ENCODE data around the gene SCAF8.

Gene SCAF8

GRCh38 chr6:154815938-154816820 is 83.0 kb downstream of the SCAF8 start:
- H3K27me3 ChIP-seq (replicated peaks; ENCODE audit: insufficient read depth, low read length) = no peaks in the 10 kb centered on the region
- H2AFZ ChIP-seq (ENCODE audit: low read length) = no peak overlapping the region
- TF ChIP-seq CTCF (IDR thresholded peaks at IDR 0.05; ENCODE audit: low read length) (no peak), EZH2phosphoT487 (IDR thresholded peaks at IDR 0.05; ENCODE audit: low read length) (no peak), EZH2 (optimal IDR thresholded peaks at IDR 0.05; ENCODE audit: low read depth, low read length) (no peak)
- no peaks in the 10 kb centered on the region for H3K9me3 ChIP-seq (replicated peaks; ENCODE audit: insufficient read depth, low read length)
- H3F3A ChIP-seq (ENCODE audit: insufficient read depth, low read length) = no peaks in the 10 kb centered on the region
- H3K4me2 ChIP-seq (ENCODE audit: low read depth, low read length) = no peak overlapping the region
- H3K79me2 ChIP-seq (ENCODE audit: low read length) = no peaks in the 10 kb centered on the region
- no peaks in the 10 kb centered on the region for H3K36me3 ChIP-seq (replicated peaks; ENCODE audit: insufficient read depth, low read length)
- H3K27ac ChIP-seq (ENCODE audit: low read length) = no peak overlapping the region
- no peak overlapping the region for H3K9ac ChIP-seq (ENCODE audit: low read length)
- H3K9me2 ChIP-seq (replicated peaks; ENCODE audit: insufficient read depth, low read length) = no peaks in the 10 kb centered on the region
- H3K4me1 ChIP-seq (ENCODE audit: low read length) = no peaks in the 10 kb centered on the region
- DNase-seq = no peak
- no peak overlapping the region for H3K4me3 ChIP-seq (ENCODE audit: low read length)
- no peaks in the 10 kb centered on the region for H4K20me1 ChIP-seq (ENCODE audit: insufficient read depth, low read length)

GRCh38 chr6:154821099-154821498 is 87.9 kb downstream of the SCAF8 start:
- Histone ChIP-seq H3K4me1 (ENCODE audit: low read length) (no peaks in the 10 kb centered on the region), H3K27me3 (replicated peaks; ENCODE audit: insufficient read depth, low read length) (no peaks in the 10 kb centered on the region), H3F3A (ENCODE audit: insufficient read depth, low read length) (no peaks in the 10 kb centered on the region), H3K79me2 (ENCODE audit: low read length) (no peaks in the 10 kb centered on the region), H3K27ac (ENCODE audit: low read length) (no peak overlapping the region), H3K36me3 (replicated peaks; ENCODE audit: insufficient read depth, low read length) (no peaks in the 10 kb centered on the region), H3K4me3 (ENCODE audit: low read length) (no peak overlapping the region), H3K4me2 (ENCODE audit: low read depth, low read length) (no peak overlapping the region), H4K20me1 (ENCODE audit: insufficient read depth, low read length) (no peaks in the 10 kb centered on the region), H3K9ac (ENCODE audit: low read length) (no peak overlapping the region), H3K9me2 (replicated peaks; ENCODE audit: insufficient read depth, low read length) (no peaks in the 10 kb centered on the region), H2AFZ (ENCODE audit: low read length) (no peak overlapping the region), H3K9me3 (replicated peaks; ENCODE audit: insufficient read depth, low read length) (no peaks in the 10 kb centered on the region)
- TF ChIP-seq EZH2phosphoT487 (IDR thresholded peaks at IDR 0.05; ENCODE audit: low read length) (no peak), CTCF (IDR thresholded peaks at IDR 0.05; ENCODE audit: low read length) (no peak), EZH2 (optimal IDR thresholded peaks at IDR 0.05; ENCODE audit: low read depth, low read length) (no peak)
- DNase-seq = no peak

GRCh38 chr6:154821638-154822037 is 88.4 kb downstream of the SCAF8 start:
- no peaks in the 10 kb centered on the region for H4K20me1 ChIP-seq (ENCODE audit: insufficient read depth, low read length)
- no peak overlapping the region for H3K9ac ChIP-seq (ENCODE audit: low read length)
- H3K4me3 ChIP-seq (ENCODE audit: low read length) = no peak overlapping the region
- no peaks in the 10 kb centered on the region for H3F3A ChIP-seq (ENCODE audit: insufficient read depth, low read length)
- H3K9me3 ChIP-seq (replicated peaks; ENCODE audit: insufficient read depth, low read length) = no peaks in the 10 kb centered on the region
- H3K9me2 ChIP-seq (replicated peaks; ENCODE audit: insufficient read depth, low read length) = no peaks in the 10 kb centered on the region
- H3K4me2 ChIP-seq (ENCODE audit: low read depth, low read length) = no peak overlapping the region
- DNase-seq = no peak
- H3K4me1 ChIP-seq (ENCODE audit: low read length) = no peaks in the 10 kb centered on the region
- no peaks in the 10 kb centered on the region for H3K36me3 ChIP-seq (replicated peaks; ENCODE audit: insufficient read depth, low read length)
- TF ChIP-seq EZH2phosphoT487 (IDR thresholded peaks at IDR 0.05; ENCODE audit: low read length) = no peak
- TF ChIP-seq EZH2 (optimal IDR thresholded peaks at IDR 0.05; ENCODE audit: low read depth, low read length) = no peak
- no peak for TF ChIP-seq CTCF (IDR thresholded peaks at IDR 0.05; ENCODE audit: low read length)
- H3K27me3 ChIP-seq (replicated peaks; ENCODE audit: insufficient read depth, low read length) = no peaks in the 10 kb centered on the region
- H3K27ac ChIP-seq (ENCODE audit: low read length) = no peak overlapping the region
- H3K79me2 ChIP-seq (ENCODE audit: low read length) = no peaks in the 10 kb centered on the region
- H2AFZ ChIP-seq (ENCODE audit: low read length) = no peak overlapping the region

Measured in MM.1S (cell line).